Fibroblast of lung (primary cell): ENCODE results near the gene SMAD3. TPM values are rescaled to one million over a fixed set of nuclear protein-coding genes. Genes with fewer than 3 reads are reported as not detected.
A peak's percentile ranks its signal among the peaks of the same experiment; 100 is the strongest.

Experiments
- DNase-seq, 2 donors: peaks; one replicate each; pipeline versions ENCODE4 v3.0.0 to v3.0.0-alpha.2; 2010; ENCODE audit warnings: low read depth in 2 of 2
- H2AFZ ChIP-seq: 2 replicates; pipeline ENCODE4 v1.5.1; 2012; ENCODE audit warnings: low read length, control low read depth, inconsistent platforms
- H3K27ac ChIP-seq: 2 replicates; pipeline ENCODE4 v1.5.1; 2011; ENCODE audit warnings: low read length, control low read depth; ENCODE audit not compliant: insufficient read depth
- H3K27me3 ChIP-seq: 2 replicates; pipeline ENCODE4 v1.5.1; 2011; ENCODE audit warnings: mild to moderate bottlenecking, low read length; ENCODE audit not compliant: control insufficient read depth, insufficient read depth
- H3K36me3 ChIP-seq: 2 replicates; pipeline ENCODE4 v1.5.1; 2011; ENCODE audit warnings: low read length; ENCODE audit not compliant: control insufficient read depth, insufficient read depth
- H3K4me1 ChIP-seq: 2 replicates; pipeline ENCODE4 v1.5.1; 2011; ENCODE audit warnings: low read length; ENCODE audit not compliant: control insufficient read depth, insufficient read depth; ENCODE audit errors: extremely low read depth
- H3K4me2 ChIP-seq: 2 replicates; pipeline ENCODE4 v1.5.1; 2011; ENCODE audit warnings: low read length, control low read depth; ENCODE audit not compliant: insufficient read depth; ENCODE audit errors: extremely low read depth
- H3K4me3 ChIP-seq, 4 experiments: fragments of 200-600 bp in 1 of 4; sonication (generic) in 1 of 4; replicated peaks in 1 of 4; 2 replicates each; pipeline ENCODE4 v1.5.1; 2011 to 2016; ENCODE audit warnings: low read length in 4 of 4, low read depth in 3 of 4, mild to moderate bottlenecking in 3 of 4, control low read depth in 2 of 4, inconsistent platforms in 1 of 4, mixed read lengths in 1 of 4; ENCODE audit not compliant: insufficient read depth in 1 of 4; ENCODE audit errors: control extremely low read depth in 1 of 4
- H3K79me2 ChIP-seq: 2 replicates; pipeline ENCODE4 v1.5.1; 2012; ENCODE audit warnings: mild to moderate bottlenecking, low read length, inconsistent platforms; ENCODE audit not compliant: control insufficient read depth, insufficient read depth
- H3K9ac ChIP-seq: 2 replicates; pipeline ENCODE4 v1.5.1; 2011; ENCODE audit warnings: mild to moderate bottlenecking, low read length, control low read depth; ENCODE audit not compliant: insufficient read depth
- H3K9me3 ChIP-seq: 2 replicates; pipeline ENCODE4 v1.5.1; 2012; ENCODE audit warnings: low read depth, low read length; ENCODE audit not compliant: control insufficient read depth, insufficient read depth
- H4K20me1 ChIP-seq: 2 replicates; pipeline ENCODE4 v1.5.1; 2011; ENCODE audit warnings: low read length; ENCODE audit not compliant: control insufficient read depth, insufficient read depth; ENCODE audit errors: extremely low read depth
- CTCF ChIP-seq, 2 donors: IDR thresholded peaks in 1 of 2; conservative IDR thresholded peaks in 1 of 2; 1 replicate in 1 of 2; 2 replicates in 1 of 2; pipeline ENCODE4 v1.5.1; 2011 to 2012; ENCODE audit warnings: low read length in 2 of 2, control low read depth in 1 of 2, inconsistent platforms in 1 of 2, low read depth in 1 of 2, mild to moderate bottlenecking in 1 of 2
- EZH2 ChIP-seq: IDR thresholded peaks from 2 replicates; pipeline ENCODE4 v1.5.1; 2012; ENCODE audit warnings: low read length, control low read depth, mild to moderate bottlenecking; ENCODE audit errors: missing control alignments
- polyA plus RNA-seq, 2 donors: library from polyadenylated mRNA; depleted of rRNA in 1 of 2; stranded (reverse) in 1 of 2; unstranded in 1 of 2; fragments of >200 nt; gene quantifications; 2 replicates each; pipeline ENCODE4 v1.2.1, GENCODE V29; 2011 to 2012; ENCODE audit warnings: missing spikeins in 1 of 2
- total RNA-seq: library from RNA; depleted of rRNA; stranded (reverse); fragments of >200 nt; gene quantifications from 2 replicates; pipeline ENCODE4 v1.2.1, GENCODE V29; 2014

The SMAD3 gene
- total and polyA plus RNA-seq, 2 donors (not counting 1 experiment from before 2014, with no cell fraction given) = 69.9 to 173 TPM

- Histone ChIP-seq H4K20me1 (no peaks in the 10 kb centered on the region), H3K79me2 (peaks cover 68% of the 10 kb centered on the region), H3K4me3 (no peak overlapping the region), H3K27me3 (no peaks in the 10 kb centered on the region), H2AFZ (no peak overlapping the region), H3K4me2 (peak overlapping the region; percentile 63), H3K9me3 (no peaks in the 10 kb centered on the region), H3K4me1 (peaks cover 80% of the 10 kb centered on the region), H3K27ac (peak overlapping the region; percentile 84), H3K36me3 (peaks cover 56% of the 10 kb centered on the region), H3K9ac (no peak overlapping the region)
- peak in 1 of 2 donors; percentile 83 for DNase-seq
- TF ChIP-seq CTCF (conservative IDR thresholded peaks at IDR 0.05 in 1 of 2, IDR thresholded peaks at IDR 0.05 in 1 of 2; ENCODE audit: low read depth in 1 of 2, low read length in 2 of 2) (no peak), EZH2 (no peak)
These were observed 110.3 kb downstream of the SMAD3 start for GRCh38 chr15:67175643-67176071.

GRCh38 chr15:67176195-67176971, 111.0 kb downstream of the SMAD3 start:
- Histone ChIP-seq H3K4me3 (no peak overlapping the region), H3K79me2 (peaks cover 68% of the 10 kb centered on the region), H3K27me3 (no peaks in the 10 kb centered on the region), H3K36me3 (peaks cover 57% of the 10 kb centered on the region), H2AFZ (no peak overlapping the region), H3K9ac (no peak overlapping the region), H3K27ac (peak overlapping the region; percentile 84), H3K9me3 (no peaks in the 10 kb centered on the region), H3K4me1 (peaks cover 79% of the 10 kb centered on the region), H4K20me1 (no peaks in the 10 kb centered on the region), H3K4me2 (peak overlapping the region; percentile 63)
- no peak for TF ChIP-seq CTCF (conservative IDR thresholded peaks at IDR 0.05 in 1 of 2, IDR thresholded peaks at IDR 0.05 in 1 of 2; ENCODE audit: low read depth in 1 of 2, low read length in 2 of 2)
- TF ChIP-seq EZH2 = no peak
- no peak for DNase-seq

GRCh38 chr15:67177752-67178151, 112.3 kb downstream of the SMAD3 start:
- peak overlapping the region; percentile 75 for H3K4me2 ChIP-seq
- peak overlapping the region; percentile 84 for H3K27ac ChIP-seq
- no peak overlapping the region for H2AFZ ChIP-seq
- peaks cover 75% of the 10 kb centered on the region for H3K4me1 ChIP-seq
- H3K9me3 ChIP-seq = no peaks in the 10 kb centered on the region
- peak; percentile 58 to 69 for DNase-seq
- no peak overlapping the region for H3K4me3 ChIP-seq
- H3K36me3 ChIP-seq = peaks cover 53% of the 10 kb centered on the region
- TF ChIP-seq EZH2 (no peak), CTCF (conservative IDR thresholded peaks at IDR 0.05 in 1 of 2, IDR thresholded peaks at IDR 0.05 in 1 of 2; ENCODE audit: low read depth in 1 of 2, low read length in 2 of 2) (no peak)
- no peaks in the 10 kb centered on the region for H3K27me3 ChIP-seq
- H3K9ac ChIP-seq = peak overlapping the region; percentile 58
- peaks cover 64% of the 10 kb centered on the region for H3K79me2 ChIP-seq
- H4K20me1 ChIP-seq = no peaks in the 10 kb centered on the region
